ENCODE results near the gene ZHX3. TPM values are rescaled to one million over a fixed set of nuclear protein-coding genes. Genes with fewer than 3 reads are reported as not detected.
"Not testable (repeated sequence)": the region's sequence is repeated elsewhere in the genome, so short reads cannot be mapped to it uniquely, and the experiment has no call there.

The ZHX3 gene
- total and polyA plus RNA-seq, 9 donors: 5.7 to 11.4 (median 7.8) TPM

DNA sequence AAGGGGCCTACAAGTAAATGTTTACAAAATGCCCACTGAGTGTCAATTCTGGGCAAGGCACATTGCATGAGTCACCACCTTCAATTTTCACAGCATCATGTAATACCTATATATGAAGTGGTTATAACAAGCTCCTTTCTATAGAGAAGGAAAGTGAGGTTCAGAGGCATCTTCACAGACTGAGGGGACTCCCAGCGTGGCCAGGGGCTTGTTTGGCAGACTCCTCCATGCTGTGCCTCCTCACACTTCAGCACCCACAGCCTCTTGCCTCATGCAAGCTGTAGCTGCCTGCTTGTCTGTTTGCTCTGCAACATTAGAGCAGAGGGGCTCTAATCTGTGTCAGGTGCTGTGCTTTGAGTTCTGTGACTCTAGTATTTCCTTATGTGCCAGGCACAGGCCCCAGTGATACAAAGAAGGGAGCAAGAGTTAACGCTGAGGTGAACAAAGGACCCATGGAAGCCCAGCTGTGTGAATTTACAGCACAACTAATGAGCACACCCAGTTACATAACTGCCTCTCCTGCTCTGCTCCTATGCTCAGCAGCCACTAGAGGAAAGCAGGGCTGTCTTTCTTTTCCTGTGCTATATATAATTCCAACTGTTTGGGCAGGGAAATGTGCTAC, 72.3 kb downstream of the ZHX3 start:
- peak; percentile 68 for DNase-seq
- no peak overlapping the region for H3K4me3 ChIP-seq (ENCODE audit: low read length)
- WGBS (ENCODE audit: insufficient coverage): no CpG with 5 or more reads among the region's 2 CpGs
- H3K9me3 ChIP-seq (replicated peaks; ENCODE audit: control insufficient read depth, low read depth, low read length): no peaks in the 10 kb centered on the region
- peak overlapping the region; percentile 25 for H3K27ac ChIP-seq (ENCODE audit: low read length)
- H3K27me3 ChIP-seq (ENCODE audit: control insufficient read depth, insufficient read depth, low read length): no peaks in the 10 kb centered on the region
- peaks cover 22% of the 10 kb centered on the region for H3K4me1 ChIP-seq (ENCODE audit: control insufficient read depth, insufficient read depth, low read length)
- no peaks in the 10 kb centered on the region for H3K36me3 ChIP-seq (ENCODE audit: control insufficient read depth, insufficient read depth, low read length)

DNA sequence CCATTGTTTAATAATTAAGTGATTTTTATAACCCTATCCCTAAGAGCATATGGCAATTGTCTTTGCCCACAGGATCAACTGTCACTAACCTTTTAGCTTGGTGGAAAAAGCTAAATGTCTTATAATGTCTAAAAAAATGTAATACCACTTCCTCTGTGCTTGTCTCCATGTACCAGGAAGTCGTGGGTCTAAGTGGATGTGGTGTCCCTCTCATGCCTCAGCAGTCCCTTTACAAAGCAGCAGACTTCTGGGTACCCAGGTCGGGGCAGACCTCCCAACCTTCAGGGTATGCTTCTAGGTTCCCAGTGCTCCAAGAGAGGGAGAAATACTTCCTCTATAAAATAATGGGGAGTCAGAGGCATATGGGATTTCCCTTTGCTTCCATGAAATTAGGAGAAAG, 74.7 kb downstream of the ZHX3 start:
- Histone ChIP-seq H3K27me3 (ENCODE audit: control insufficient read depth, insufficient read depth, low read length) (no peaks in the 10 kb centered on the region), H3K36me3 (ENCODE audit: control insufficient read depth, insufficient read depth, low read length) (no peaks in the 10 kb centered on the region), H3K4me1 (ENCODE audit: control insufficient read depth, insufficient read depth, low read length) (peaks cover 12% of the 10 kb centered on the region), H3K9me3 (replicated peaks; ENCODE audit: control insufficient read depth, low read depth, low read length) (no peaks in the 10 kb centered on the region), H3K27ac (ENCODE audit: low read length) (no peak overlapping the region), H3K4me3 (ENCODE audit: low read length) (no peak overlapping the region)
- no peak for DNase-seq
- WGBS (ENCODE audit: insufficient coverage): no CpG with 5 or more reads among the region's 2 CpGs

DNA sequence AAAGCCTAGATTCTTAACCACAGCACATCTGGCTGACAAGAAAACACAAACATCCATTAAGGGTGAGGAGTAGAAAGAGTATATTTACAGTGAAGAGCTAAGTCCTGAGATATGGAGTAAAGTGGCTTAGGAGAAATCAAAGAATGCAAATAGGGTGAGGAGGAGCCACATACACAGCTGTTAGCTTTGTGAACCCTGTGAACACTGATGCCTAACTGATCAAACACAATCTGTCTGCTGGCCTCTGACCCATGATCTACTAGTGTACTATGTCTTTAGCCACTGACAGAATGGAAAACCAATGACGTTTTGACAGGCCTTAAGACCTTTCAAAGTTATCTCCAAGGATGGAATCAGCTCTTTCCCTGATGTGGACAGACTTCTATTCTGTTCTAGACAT, 75.2 kb downstream of the ZHX3 start:
- DNase-seq: no peak
- H3K27ac ChIP-seq (ENCODE audit: low read length): no peak overlapping the region
- H3K36me3 ChIP-seq (ENCODE audit: control insufficient read depth, insufficient read depth, low read length): no peaks in the 10 kb centered on the region
- no peaks in the 10 kb centered on the region for H3K27me3 ChIP-seq (ENCODE audit: control insufficient read depth, insufficient read depth, low read length)
- no CpG with 5 or more reads among the region's 1 CpG for WGBS (ENCODE audit: insufficient coverage)
- H3K4me1 ChIP-seq (ENCODE audit: control insufficient read depth, insufficient read depth, low read length): peaks cover 8% of the 10 kb centered on the region
- no peak overlapping the region for H3K4me3 ChIP-seq (ENCODE audit: low read length)
- no peaks in the 10 kb centered on the region for H3K9me3 ChIP-seq (replicated peaks; ENCODE audit: control insufficient read depth, low read depth, low read length)

DNA sequence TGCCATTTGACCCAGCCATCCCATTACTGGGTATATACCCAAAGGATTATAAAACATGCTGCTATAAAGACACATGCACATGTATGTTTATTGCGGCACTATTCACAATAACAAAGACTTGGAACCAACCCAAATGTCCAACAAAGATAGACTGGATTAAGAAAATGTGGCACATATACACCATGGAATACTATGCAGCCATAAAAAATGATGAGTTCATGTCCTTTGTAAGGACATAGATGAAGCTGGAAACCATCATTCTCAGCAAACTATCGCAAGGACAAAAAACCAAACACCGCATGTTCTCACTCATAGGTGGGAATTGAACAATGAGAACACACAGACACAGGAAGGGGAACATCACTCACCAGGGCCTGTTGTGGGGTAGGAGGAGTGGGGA, 80.3 kb downstream of the ZHX3 start:
- H3K36me3 ChIP-seq (ENCODE audit: control insufficient read depth, insufficient read depth, low read length); H3K27me3 ChIP-seq (ENCODE audit: control insufficient read depth, insufficient read depth, low read length); H3K27ac ChIP-seq (ENCODE audit: low read length); H3K4me1 ChIP-seq (ENCODE audit: control insufficient read depth, insufficient read depth, low read length); DNase-seq; H3K4me3 ChIP-seq (ENCODE audit: low read length); H3K9me3 ChIP-seq (replicated peaks; ENCODE audit: control insufficient read depth, low read depth, low read length): not testable (repeated sequence)
- no CpG with 5 or more reads among the region's 3 CpGs for WGBS (ENCODE audit: insufficient coverage)

DNA sequence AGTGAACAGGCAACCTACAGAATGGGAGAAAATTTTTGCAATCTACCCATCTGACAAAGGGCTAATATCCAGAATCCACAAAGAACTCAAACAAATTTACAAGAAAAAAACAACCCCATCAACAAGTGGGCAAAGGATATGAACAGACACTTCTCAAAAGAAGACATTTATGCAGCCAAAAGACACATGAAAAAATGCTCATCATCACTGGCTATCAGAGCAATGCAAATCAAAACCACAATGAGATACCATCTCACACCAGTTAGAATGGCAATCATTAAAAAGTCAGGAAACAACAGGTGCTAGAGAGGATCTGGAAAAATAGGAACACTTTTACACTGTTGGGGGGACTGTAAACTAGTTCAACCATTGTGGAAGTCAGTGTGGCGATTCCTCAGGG, 80.7 kb downstream of the ZHX3 start:
- not testable (repeated sequence) for DNase-seq; H3K4me3 ChIP-seq (ENCODE audit: low read length); H3K27me3 ChIP-seq (ENCODE audit: control insufficient read depth, insufficient read depth, low read length); H3K36me3 ChIP-seq (ENCODE audit: control insufficient read depth, insufficient read depth, low read length); H3K9me3 ChIP-seq (replicated peaks; ENCODE audit: control insufficient read depth, low read depth, low read length); H3K4me1 ChIP-seq (ENCODE audit: control insufficient read depth, insufficient read depth, low read length); H3K27ac ChIP-seq (ENCODE audit: low read length)
- no CpG with 5 or more reads among the region's 1 CpG for WGBS (ENCODE audit: insufficient coverage)

DNA sequence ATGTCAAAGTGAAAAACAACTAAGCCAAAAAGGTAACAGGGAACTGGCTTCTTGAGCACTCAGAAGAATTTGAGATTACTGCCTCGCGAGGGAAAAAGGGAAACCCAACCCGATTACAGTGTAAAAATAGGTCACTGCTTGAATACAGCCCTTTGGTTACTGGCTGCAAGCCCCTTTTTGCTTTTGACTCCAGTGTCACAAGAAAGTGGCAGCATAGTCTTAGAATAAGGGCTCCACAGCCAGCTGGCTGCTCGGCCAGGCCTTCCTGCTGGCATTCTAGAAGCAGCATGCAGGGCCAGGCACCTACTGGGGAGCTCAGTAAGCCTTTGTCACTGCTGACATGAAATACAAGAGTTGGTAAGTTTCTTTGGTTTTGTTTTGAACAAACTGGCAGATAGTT, 83.0 kb downstream of the ZHX3 start:
- Histone ChIP-seq H3K9me3 (replicated peaks; ENCODE audit: control insufficient read depth, low read depth, low read length) (no peaks in the 10 kb centered on the region), H3K4me3 (ENCODE audit: low read length) (no peak overlapping the region), H3K27ac (ENCODE audit: low read length) (no peak overlapping the region), H3K36me3 (ENCODE audit: control insufficient read depth, insufficient read depth, low read length) (no peaks in the 10 kb centered on the region), H3K27me3 (ENCODE audit: control insufficient read depth, insufficient read depth, low read length) (no peaks in the 10 kb centered on the region), H3K4me1 (ENCODE audit: control insufficient read depth, insufficient read depth, low read length) (peaks cover 8% of the 10 kb centered on the region)
- DNase-seq: peak; percentile 24
- WGBS (ENCODE audit: insufficient coverage): 46% methylated on average over 4 of the region's 4 CpGs

DNA sequence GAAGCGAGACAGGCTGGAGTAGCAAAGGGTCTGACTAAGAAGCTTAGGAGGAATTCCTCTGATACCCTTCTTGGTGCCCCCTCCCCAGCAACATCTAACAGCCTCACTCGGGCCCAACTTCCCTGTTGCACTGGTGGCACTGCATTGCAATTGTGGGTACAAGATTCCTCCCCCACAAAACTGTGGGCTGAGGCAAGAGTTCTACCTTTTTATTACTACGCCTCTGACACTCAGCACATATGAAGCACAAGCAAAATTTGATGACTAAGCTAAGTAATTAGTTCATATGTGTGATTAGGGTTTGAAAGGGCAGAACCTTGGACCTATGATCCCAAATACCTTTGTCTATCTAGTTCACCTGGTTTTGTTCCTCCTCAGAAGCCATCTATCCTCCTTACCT, 83.5 kb downstream of the ZHX3 start:
- no peak for DNase-seq
- H3K36me3 ChIP-seq (ENCODE audit: control insufficient read depth, insufficient read depth, low read length): no peaks in the 10 kb centered on the region
- H3K9me3 ChIP-seq (replicated peaks; ENCODE audit: control insufficient read depth, low read depth, low read length): no peaks in the 10 kb centered on the region
- H3K4me1 ChIP-seq (ENCODE audit: control insufficient read depth, insufficient read depth, low read length): peaks cover 8% of the 10 kb centered on the region
- H3K4me3 ChIP-seq (ENCODE audit: low read length): no peak overlapping the region
- H3K27me3 ChIP-seq (ENCODE audit: control insufficient read depth, insufficient read depth, low read length): no peaks in the 10 kb centered on the region
- WGBS (ENCODE audit: insufficient coverage): no CpG with 5 or more reads among the region's 3 CpGs
- no peak overlapping the region for H3K27ac ChIP-seq (ENCODE audit: low read length)

DNA sequence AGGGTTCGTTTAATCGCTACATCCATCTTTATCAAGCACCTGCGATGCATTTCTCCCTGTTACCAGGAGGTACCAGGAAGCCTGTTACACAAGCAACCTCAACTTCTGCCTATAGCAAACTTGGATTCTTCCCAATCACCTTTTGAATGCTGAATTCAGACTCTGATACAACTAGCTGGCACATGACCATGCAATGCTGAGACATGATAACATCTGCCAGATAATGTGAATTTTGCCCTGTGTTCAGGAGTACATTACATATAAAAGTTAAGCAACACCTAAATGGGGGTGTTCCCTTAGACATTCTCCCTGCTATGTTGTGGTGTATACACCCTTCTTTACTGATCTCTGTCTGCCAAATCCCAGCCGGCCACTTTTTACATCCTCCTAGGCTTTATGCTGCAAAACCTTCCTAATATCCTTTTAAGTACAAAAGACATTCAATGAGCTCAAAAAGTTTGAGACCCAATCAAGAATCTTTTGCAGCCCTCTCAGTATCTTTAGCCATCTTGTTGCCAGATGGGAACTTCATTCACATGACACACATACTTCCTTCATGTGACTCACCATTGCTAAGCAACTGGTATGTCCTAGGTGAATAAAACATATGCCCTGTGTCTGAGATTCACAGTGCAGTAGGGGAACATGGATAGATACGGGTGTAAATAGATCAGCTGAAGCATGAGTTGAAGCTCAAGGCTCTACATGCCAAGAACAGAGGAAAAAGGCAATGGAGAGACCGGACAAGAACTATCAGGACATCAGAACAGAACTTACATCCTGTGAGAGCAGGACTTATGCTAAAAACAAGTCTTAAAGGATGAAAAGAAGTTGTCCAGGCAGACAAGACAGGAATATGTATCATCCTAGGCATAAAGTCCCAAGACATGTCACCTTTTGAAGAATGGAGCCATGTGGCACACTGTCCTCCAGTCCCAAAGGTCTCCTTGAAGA, 84.3 kb downstream of the ZHX3 start:
- H3K9me3 ChIP-seq (replicated peaks; ENCODE audit: control insufficient read depth, low read depth, low read length): no peaks in the 10 kb centered on the region
- no peaks in the 10 kb centered on the region for H3K27me3 ChIP-seq (ENCODE audit: control insufficient read depth, insufficient read depth, low read length)
- H3K27ac ChIP-seq (ENCODE audit: low read length): no peak overlapping the region
- H3K4me3 ChIP-seq (ENCODE audit: low read length): no peak overlapping the region
- peaks cover 8% of the 10 kb centered on the region for H3K4me1 ChIP-seq (ENCODE audit: control insufficient read depth, insufficient read depth, low read length)
- WGBS (ENCODE audit: insufficient coverage): 65% methylated on average over 5 of the region's 6 CpGs
- H3K36me3 ChIP-seq (ENCODE audit: control insufficient read depth, insufficient read depth, low read length): no peaks in the 10 kb centered on the region
- peak; percentile 68 for DNase-seq

DNA sequence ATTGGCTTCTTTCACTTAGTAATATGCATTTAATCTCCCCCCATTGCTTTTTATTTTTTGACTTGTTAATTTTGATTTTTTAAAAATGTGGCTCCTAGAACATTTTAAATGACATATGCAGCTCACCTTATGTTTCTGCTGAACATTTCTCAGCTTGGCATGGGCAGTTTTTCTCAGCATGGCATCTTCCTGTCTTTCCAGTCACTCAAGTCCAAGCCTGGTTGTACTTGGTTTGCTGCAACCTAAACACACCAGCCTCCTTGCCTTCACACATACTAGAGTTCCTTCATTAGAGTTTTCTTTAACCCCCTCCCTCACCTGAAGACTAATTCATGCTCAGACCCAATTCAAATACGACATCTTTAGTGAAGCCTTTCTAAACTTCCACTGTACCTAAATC, 86.4 kb downstream of the ZHX3 start:
- Histone ChIP-seq H3K27me3 (ENCODE audit: control insufficient read depth, insufficient read depth, low read length) (no peaks in the 10 kb centered on the region), H3K4me1 (ENCODE audit: control insufficient read depth, insufficient read depth, low read length) (peaks cover 8% of the 10 kb centered on the region), H3K9me3 (replicated peaks; ENCODE audit: control insufficient read depth, low read depth, low read length) (no peaks in the 10 kb centered on the region), H3K27ac (ENCODE audit: low read length) (no peak overlapping the region), H3K36me3 (ENCODE audit: control insufficient read depth, insufficient read depth, low read length) (no peaks in the 10 kb centered on the region), H3K4me3 (ENCODE audit: low read length) (no peak overlapping the region)
- no peak for DNase-seq
- WGBS (ENCODE audit: insufficient coverage): no CpG with 5 or more reads among the region's 1 CpG

DNA sequence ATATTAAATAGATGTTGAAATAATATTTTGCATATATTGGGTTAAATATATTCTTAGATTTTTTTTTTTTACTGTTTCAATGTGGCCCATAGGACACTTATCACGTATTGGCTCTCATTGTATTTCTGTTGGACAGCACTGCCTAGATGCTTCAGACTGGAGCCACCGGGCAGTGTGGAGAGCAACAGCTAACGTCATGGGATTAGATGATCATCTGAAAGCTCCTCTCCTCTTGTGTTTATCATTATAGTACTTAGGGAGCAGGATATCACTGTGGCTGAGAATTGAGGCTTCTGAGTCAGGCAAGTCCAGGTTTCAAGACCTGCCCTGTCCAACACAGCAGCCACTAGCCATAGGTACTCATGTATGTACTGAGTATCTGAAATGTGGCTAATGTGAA, 87.4 kb downstream of the ZHX3 start:
- H3K27ac ChIP-seq (ENCODE audit: low read length): no peak overlapping the region
- H3K4me1 ChIP-seq (ENCODE audit: control insufficient read depth, insufficient read depth, low read length): peaks cover 8% of the 10 kb centered on the region
- no peaks in the 10 kb centered on the region for H3K9me3 ChIP-seq (replicated peaks; ENCODE audit: control insufficient read depth, low read depth, low read length)
- no peaks in the 10 kb centered on the region for H3K36me3 ChIP-seq (ENCODE audit: control insufficient read depth, insufficient read depth, low read length)
- no peak overlapping the region for H3K4me3 ChIP-seq (ENCODE audit: low read length)
- DNase-seq: no peak
- WGBS (ENCODE audit: insufficient coverage): no CpG with 5 or more reads among the region's 3 CpGs
- no peaks in the 10 kb centered on the region for H3K27me3 ChIP-seq (ENCODE audit: control insufficient read depth, insufficient read depth, low read length)

Measured in muscle of leg (tissue), 11 donors.